Spleen (tissue), 11 donors: ENCODE data around the gene UBE2L3. TPM values are rescaled to one million over a fixed set of nuclear protein-coding genes. Genes with fewer than 3 reads are reported as not detected.
"Not testable (repeated sequence)": the region's sequence is repeated elsewhere in the genome, so short reads cannot be mapped to it uniquely, and the experiment has no call there.

Experiments
- DNase-seq: peaks from one replicate; pipeline ENCODE4 v3.0.0-alpha.2; 2020
- H3K27ac ChIP-seq, 8 donors: fragments of 200-600 bp; sonication (generic) in 7 of 8; 1 replicate in 4 of 8; 2 replicates in 4 of 8; pipeline versions ENCODE4 v1.5.0 to v1.8.0; 2016 to 2021; ENCODE audit warnings: inconsistent platforms in 4 of 8, mild to moderate bottlenecking in 4 of 8, moderate library complexity in 1 of 8
- H3K27me3 ChIP-seq, 7 donors: fragments of 200-600 bp; sonication (generic) in 6 of 7; replicated peaks in 1 of 7; 1 replicate in 4 of 7; 2 replicates in 3 of 7; pipeline versions ENCODE4 v1.5.0 to v1.8.0; 2016 to 2021; ENCODE audit warnings: inconsistent platforms in 3 of 7, mild to moderate bottlenecking in 1 of 7
- H3K36me3 ChIP-seq, 6 donors: fragments of 200-600 bp; sonication (generic) in 5 of 6; 1 replicate in 4 of 6; 2 replicates in 2 of 6; pipeline versions ENCODE4 v1.5.0 to v1.8.0; 2016 to 2021; ENCODE audit warnings: inconsistent platforms in 2 of 6
- H3K4me1 ChIP-seq, 6 donors: fragments of 200-600 bp; sonication (generic) in 5 of 6; 1 replicate in 3 of 6; 2 replicates in 3 of 6; pipeline versions ENCODE4 v1.5.0 to v1.8.0; 2016 to 2021; ENCODE audit warnings: inconsistent platforms in 3 of 6
- H3K4me3 ChIP-seq, 8 donors: fragments of 200-600 bp; sonication (generic) in 7 of 8; 1 replicate in 4 of 8; 2 replicates in 4 of 8; pipeline versions ENCODE4 v1.5.0 to v1.8.0; 2016 to 2021; ENCODE audit warnings: inconsistent platforms in 4 of 8, mild to moderate bottlenecking in 4 of 8, moderate library complexity in 2 of 8
- H3K9me3 ChIP-seq, 8 donors: fragments of 200-600 bp; sonication (generic) in 7 of 8; 1 replicate in 4 of 8; 2 replicates in 4 of 8; pipeline versions ENCODE4 v1.5.0 to v1.8.0; 2016 to 2021; ENCODE audit warnings: inconsistent platforms in 4 of 8
- CTCF ChIP-seq, 11 experiments: fragments of 200-600 bp in 7 of 11; fragments of 450-650 bp in 4 of 11; sonication (generic) in 4 of 11; IDR thresholded peaks in 8 of 11; conservative IDR thresholded peaks in 3 of 11; 1 replicate in 7 of 11; 2 replicates in 4 of 11; pipeline versions ENCODE4 v1.4.0 to v1.8.0; 2016 to 2021; ENCODE audit warnings: antibody characterized with exemption in 11 of 11, inconsistent platforms in 4 of 11, mild to moderate bottlenecking in 1 of 11
- POLR2A ChIP-seq, 3 donors: fragments of 450-650 bp; IDR thresholded peaks; one replicate each; pipeline ENCODE4 v1.5.1; 2017; ENCODE audit warnings: antibody characterized with exemption in 3 of 3, mild to moderate bottlenecking in 1 of 3
- POLR2AphosphoS5 ChIP-seq, 3 donors: sonication (generic); formaldehyde crosslinking; IDR thresholded peaks; one replicate each; pipeline ENCODE4 v1.5.1; 2017; ENCODE audit warnings: antibody characterized with exemption in 3 of 3
- WGBS, 5 donors: extraction: QIAGEN DNeasy Blood & Tissue Kit in 3 of 5; methylation state at CpG; one replicate each; pipeline versions ENCODE4 v1.1.5 to v1.1.7; 2013 to 2018; 5-methylcytosine and 5-hydroxymethylcytosine counted together
- intact Hi-C: fragments of 100-400 bp; cut with DNase I; formaldehyde crosslinking; loops from one replicate; pipeline ENCODE4 v1.15.0; 2023; ENCODE audit warnings: low total_unique reads
- polyA plus RNA-seq, 3 donors: library from polyadenylated mRNA; stranded (reverse); fragments of 200-250 nt; gene quantifications; one replicate each; pipeline ENCODE4 v1.2.1, GENCODE V29; 2013
- total RNA-seq, 7 donors: library from RNA; depleted of rRNA in 3 of 7; stranded (reverse); fragments of >200 nt in 3 of 7; fragmentation: NEBNext Ultra II Directional in 4 of 7; extraction: Animal tissue kit (Norgen Biotek cat#: 25700) in 4 of 7; gene quantifications; one replicate each; pipeline versions ENCODE4 v1.1.0 to v1.2.1, GENCODE V29; 2016 to 2021
- donor health status: healthy with polysubstance abuse.
- donor health status: DM: no; HTN: no; CAD: no; lungs with moderate emphysema.
- donor health status: DM: no; HTN: no; CAD: no.
- donor health status: Bipolar disorder and iron deficiency.
- donor health status: healthy.
- donor health status: DM: no; HTN: no; CAD: no.
- donor health status: DM: yes; HTN: yes; CAD: no.

Gene UBE2L3
- total and polyA plus RNA-seq, 10 donors, result 36.2 to 69.3 (median 45.2) TPM

GRCh38 chr22:21564411-21564810 lies 3.1 kb upstream of the UBE2L3 start:
- H3K9me3 ChIP-seq, result no peaks in the 10 kb centered on the region
- 85 to 91% (median 88%) methylated on average over 3 to 6 of the region's 6 CpGs for WGBS, 5 donors
- intact Hi-C loops, result no loop called here
- no peaks in the 10 kb centered on the region for H3K36me3 ChIP-seq
- H3K27me3 ChIP-seq, result no peaks in the 10 kb centered on the region
- no peak overlapping the region for H3K4me3 ChIP-seq
- DNase-seq, result no peak
- peaks cover 10 to 22% (median 18%) of the 10 kb centered on the region in 6 donors for H3K4me1 ChIP-seq
- TF ChIP-seq POLR2AphosphoS5 (IDR thresholded peaks at IDR 0.05) (no peak), CTCF (IDR thresholded peaks at IDR 0.05 in 8 of 11, conservative IDR thresholded peaks at IDR 0.05 in 3 of 11) (no peak), POLR2A (IDR thresholded peaks at IDR 0.05) (no peak)
- no peak overlapping the region for H3K27ac ChIP-seq

- H3K36me3 ChIP-seq, result peaks cover 0 to 12% (median 0%) of the 10 kb centered on the region in 6 donors
- WGBS, 5 donors, result 1 to 2% (median 2%) methylated on average over 25 to 26 of the region's 26 CpGs
- intact Hi-C loops, result no loop called here
- no peaks in the 10 kb centered on the region for H3K27me3 ChIP-seq
- H3K4me3 ChIP-seq, result peak overlapping the region; percentile 91 to 99 (median 94)
- H3K9me3 ChIP-seq, result no peaks in the 10 kb centered on the region
- H3K4me1 ChIP-seq, result peaks cover 38 to 63% (median 57%) of the 10 kb centered on the region in 6 donors
- peak overlapping the region; percentile 81 to 94 (median 94) for H3K27ac ChIP-seq
- peak; percentile 75 for DNase-seq
- no peak for TF ChIP-seq CTCF (IDR thresholded peaks at IDR 0.05 in 8 of 11, conservative IDR thresholded peaks at IDR 0.05 in 3 of 11)
- peak in 1 of 3 donors; percentile 42 for TF ChIP-seq POLR2AphosphoS5 (IDR thresholded peaks at IDR 0.05)
Measured at GRCh38 chr22:21568347-21569075, 997 bp downstream of the UBE2L3 start.

DNA sequence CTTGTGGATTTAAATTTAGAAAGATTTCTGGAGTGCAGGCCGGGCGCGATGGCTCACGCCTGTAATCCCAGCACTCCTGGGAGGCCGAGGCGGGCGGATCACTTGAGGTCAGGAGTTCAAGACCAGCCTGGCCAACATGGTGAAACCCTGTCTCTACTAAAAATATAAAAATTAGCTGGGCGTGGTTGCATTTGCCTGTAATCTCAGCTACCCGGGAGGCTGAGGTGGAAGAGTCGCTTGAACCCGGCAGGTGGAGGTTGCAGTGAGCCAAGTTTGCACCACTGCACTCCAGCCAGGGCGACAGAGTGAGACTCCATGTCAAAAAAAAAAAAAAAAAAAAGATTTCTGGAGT lies 1.5 kb downstream of the UBE2L3 start:
- H3K27ac ChIP-seq, result peak overlapping the region in 7 of 8 donors; percentile 92 to 94 (median 94)
- WGBS, 5 donors, result 43 to 70% (median 63%) methylated on average over 12 of the region's 12 CpGs
- peaks cover 43 to 69% (median 62%) of the 10 kb centered on the region in 6 donors for H3K4me1 ChIP-seq
- DNase-seq, intact Hi-C loops, H3K27me3 ChIP-seq, H3K9me3 ChIP-seq: not testable (repeated sequence)
- peak overlapping the region in 7 of 8 donors; percentile 91 to 99 (median 93) for H3K4me3 ChIP-seq
- peaks cover 0 to 15% (median 0%) of the 10 kb centered on the region in 6 donors for H3K36me3 ChIP-seq

DNA sequence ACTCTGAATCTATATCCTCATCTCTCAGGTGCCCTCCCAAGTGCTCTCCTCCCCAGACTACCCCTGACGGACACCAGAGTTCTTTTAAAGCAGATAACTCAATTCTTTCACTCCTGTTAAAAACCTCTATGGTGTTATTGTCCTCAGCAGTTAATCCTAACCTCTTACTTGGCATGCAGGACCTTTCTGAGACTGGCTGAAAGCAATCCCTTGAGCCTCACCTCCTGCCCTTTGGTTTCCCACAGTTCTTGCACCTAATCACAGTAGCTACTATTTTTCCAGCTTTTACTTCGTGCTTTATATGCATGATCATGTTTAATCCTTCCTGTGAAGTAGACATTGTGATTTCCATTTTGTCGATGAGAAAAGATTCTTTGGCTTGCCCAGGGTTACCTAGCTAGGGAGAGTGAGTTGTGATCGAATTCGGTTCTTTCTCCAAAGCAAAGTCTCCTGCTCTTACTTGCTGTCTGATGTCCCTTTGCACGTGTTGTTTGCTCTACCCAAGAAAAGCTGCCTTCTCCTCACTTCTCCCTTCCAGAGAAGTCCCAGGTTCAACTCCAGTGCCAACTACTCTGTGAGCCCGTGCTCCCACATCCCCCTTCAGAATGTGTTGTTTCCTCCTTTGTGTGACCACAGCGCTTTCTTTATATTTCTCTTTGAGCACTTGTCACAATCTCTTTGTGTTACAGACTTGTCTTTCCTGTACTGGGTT lies 2.1 kb downstream of the UBE2L3 start:
- 37 to 51% (median 41%) methylated on average over 8 of the region's 8 CpGs for WGBS, 5 donors
- Histone ChIP-seq H3K36me3 (peaks cover 0 to 15% (median 0%) of the 10 kb centered on the region in 6 donors), H3K4me1 (peaks cover 47 to 74% (median 68%) of the 10 kb centered on the region in 6 donors), H3K27me3 (no peaks in the 10 kb centered on the region), H3K4me3 (peak overlapping the region in 5 of 8 donors; percentile 93 to 99 (median 96)), H3K9me3 (no peaks in the 10 kb centered on the region), H3K27ac (peak overlapping the region in 7 of 8 donors; percentile 16 to 94 (median 92))
- no peak for TF ChIP-seq POLR2AphosphoS5 (IDR thresholded peaks at IDR 0.05)
- TF ChIP-seq CTCF (IDR thresholded peaks at IDR 0.05 in 8 of 11, conservative IDR thresholded peaks at IDR 0.05 in 3 of 11), result no peak
- TF ChIP-seq POLR2A (IDR thresholded peaks at IDR 0.05), result no peak
- no peak for DNase-seq
- intact Hi-C loops, result no loop called here
